Mononuclear cell (primary cell): ENCODE measurements around the gene PDE4D. TPM values are rescaled to one million over a fixed set of nuclear protein-coding genes. Genes with fewer than 3 reads are reported as not detected.

Experiments used
- H3K27me3 ChIP-seq: 2 replicates; pipeline ENCODE4 v1.6.0; 2011; ENCODE audit warnings: low read length, control low read depth; ENCODE audit not compliant: insufficient read depth
- H3K4me1 ChIP-seq: 2 replicates; pipeline ENCODE4 v1.5.1; 2011; ENCODE audit warnings: mild to moderate bottlenecking, low read length, control low read depth; ENCODE audit not compliant: insufficient read depth
- H3K4me3 ChIP-seq: 2 replicates; pipeline ENCODE4 v1.5.1; 2011; ENCODE audit warnings: mild to moderate bottlenecking, low read length, moderate library complexity
- H3K9me3 ChIP-seq: 2 replicates; pipeline ENCODE4 v1.5.1; 2011; ENCODE audit warnings: low read depth, mild to moderate bottlenecking, control low read depth, low read length
- total RNA-seq: library from RNA; depleted of rRNA; stranded (reverse); fragments of >200 nt; gene quantifications from one replicate; pipeline ENCODE4 v1.2.3, GENCODE V29; 2012

The PDE4D gene
- total RNA-seq, 1 donor: 171 TPM

GRCh38 chr5:59222687-59223511 lies 670.6 kb downstream of the PDE4D start:
- Histone ChIP-seq H3K9me3 (peaks cover 4% of the 10 kb centered on the region), H3K27me3 (no peaks in the 10 kb centered on the region)

GRCh38 chr5:59221769-59222168 lies 671.8 kb downstream of the PDE4D start:
- Histone ChIP-seq H3K9me3 (peaks cover 4% of the 10 kb centered on the region), H3K4me3 (no peak overlapping the region), H3K4me1 (no peaks in the 10 kb centered on the region), H3K27me3 (no peaks in the 10 kb centered on the region)

More at GRCh38 chr5:59222687-59223511, 670.6 kb downstream of the PDE4D start:
- H3K4me3 ChIP-seq: no peak overlapping the region
- H3K4me1 ChIP-seq: no peaks in the 10 kb centered on the region

GRCh38 chr5:59218424-59219045 lies 675.0 kb downstream of the PDE4D start:
- Histone ChIP-seq H3K4me1 (no peaks in the 10 kb centered on the region), H3K27me3 (no peaks in the 10 kb centered on the region), H3K9me3 (no peaks in the 10 kb centered on the region), H3K4me3 (no peak overlapping the region)

GRCh38 chr5:59216841-59217240 lies 676.7 kb downstream of the PDE4D start:
- Histone ChIP-seq H3K9me3 (no peaks in the 10 kb centered on the region), H3K27me3 (no peaks in the 10 kb centered on the region), H3K4me3 (no peak overlapping the region), H3K4me1 (no peaks in the 10 kb centered on the region)

DNA sequence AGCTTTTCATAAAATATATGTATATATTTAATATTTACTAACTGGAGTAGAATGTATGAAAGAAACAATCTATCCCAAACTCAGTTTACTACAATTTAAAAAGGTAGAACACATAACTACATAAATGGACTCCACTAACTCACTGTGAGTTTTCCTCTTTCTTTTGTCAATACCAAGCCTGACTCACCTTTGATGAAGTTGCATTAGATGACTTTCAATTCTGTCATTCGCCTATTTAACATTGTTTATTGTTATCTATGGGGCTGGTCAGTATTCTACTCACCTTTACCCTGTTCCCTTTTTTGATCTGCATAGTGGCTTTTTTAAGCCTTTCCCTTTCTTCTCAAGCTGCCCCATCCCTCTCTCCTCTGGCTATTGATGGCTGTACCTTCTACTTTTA lies 680.9 kb downstream of the PDE4D start:
- no peaks in the 10 kb centered on the region for H3K9me3 ChIP-seq
- no peaks in the 10 kb centered on the region for H3K4me1 ChIP-seq
- no peaks in the 10 kb centered on the region for H3K27me3 ChIP-seq
- H3K4me3 ChIP-seq: no peak overlapping the region

DNA sequence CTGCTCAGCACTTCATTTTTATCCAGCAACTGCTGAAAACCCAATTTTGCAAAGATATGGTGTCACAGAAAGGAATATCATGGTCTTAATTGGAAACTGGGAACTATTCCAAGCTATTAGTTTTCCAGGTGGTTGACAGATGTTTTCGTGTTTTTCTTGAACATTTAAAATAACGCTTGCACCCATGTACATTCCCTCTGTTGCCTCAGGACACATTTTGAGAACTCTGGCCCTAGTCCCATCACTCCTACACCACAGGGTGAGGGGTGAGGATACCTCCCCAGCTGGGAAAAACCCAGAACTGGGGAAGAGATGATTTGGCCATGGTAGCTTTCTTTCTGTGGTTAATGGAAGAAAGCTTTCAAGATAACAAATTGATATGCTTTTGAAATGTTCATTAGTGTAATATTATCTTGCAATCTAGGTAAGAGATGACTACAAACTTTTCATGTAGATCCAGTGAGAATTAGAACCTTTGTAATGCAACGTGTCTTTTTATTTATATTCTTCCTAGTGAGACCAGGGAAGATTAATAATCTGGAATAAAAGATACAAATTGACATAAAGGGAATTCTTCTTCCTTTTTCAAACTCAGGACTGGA lies 683.7 kb downstream of the PDE4D start:
- H3K27me3 ChIP-seq: no peaks in the 10 kb centered on the region
- no peaks in the 10 kb centered on the region for H3K4me1 ChIP-seq
- H3K4me3 ChIP-seq: no peak overlapping the region
- H3K9me3 ChIP-seq: no peaks in the 10 kb centered on the region

DNA sequence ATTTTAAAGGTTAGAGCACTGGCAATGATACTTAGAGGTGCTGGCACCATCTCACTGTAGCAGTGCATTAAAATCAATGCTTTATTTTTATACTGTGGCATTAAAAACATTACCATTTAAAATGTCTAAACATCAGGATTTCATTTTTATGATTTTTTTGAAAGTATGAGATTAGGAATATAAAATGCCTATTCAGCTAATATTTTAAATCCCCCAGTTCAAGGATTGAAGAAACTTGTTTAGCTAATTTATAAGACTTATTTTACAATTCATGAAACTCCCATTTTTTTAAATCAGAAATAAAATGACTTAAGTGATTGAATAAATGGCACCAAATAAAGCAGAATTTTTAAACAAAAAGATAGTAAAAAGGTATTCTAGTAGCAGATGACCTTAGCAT lies 685.1 kb downstream of the PDE4D start:
- Histone ChIP-seq H3K9me3 (no peaks in the 10 kb centered on the region), H3K4me1 (no peaks in the 10 kb centered on the region), H3K27me3 (no peaks in the 10 kb centered on the region), H3K4me3 (no peak overlapping the region)

DNA sequence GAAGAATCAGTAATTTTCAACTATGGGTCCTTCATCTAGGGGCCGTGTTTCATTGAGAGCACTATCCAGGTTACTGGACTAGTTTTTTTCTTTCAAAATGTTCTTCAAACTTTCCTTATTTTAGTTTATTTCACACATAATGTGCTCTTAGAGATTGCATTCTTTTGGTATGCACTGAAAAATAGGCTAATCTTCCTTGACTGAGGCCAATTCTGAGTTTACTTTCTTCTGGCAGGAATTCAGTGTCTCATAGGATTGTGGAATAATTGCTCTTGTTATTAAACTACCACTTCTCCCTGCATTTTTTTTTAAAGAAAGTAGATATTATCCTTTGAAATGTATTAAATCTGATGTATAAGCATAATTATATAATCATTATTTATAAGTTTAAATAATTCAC lies 686.1 kb downstream of the PDE4D start:
- Histone ChIP-seq H3K9me3 (no peaks in the 10 kb centered on the region), H3K27me3 (no peaks in the 10 kb centered on the region), H3K4me1 (no peaks in the 10 kb centered on the region), H3K4me3 (no peak overlapping the region)

- Histone ChIP-seq H3K9me3 (no peaks in the 10 kb centered on the region), H3K4me1 (no peaks in the 10 kb centered on the region), H3K27me3 (no peaks in the 10 kb centered on the region), H3K4me3 (no peak overlapping the region)
Measured at GRCh38 chr5:59206132-59206581, 687.4 kb downstream of the PDE4D start.

DNA sequence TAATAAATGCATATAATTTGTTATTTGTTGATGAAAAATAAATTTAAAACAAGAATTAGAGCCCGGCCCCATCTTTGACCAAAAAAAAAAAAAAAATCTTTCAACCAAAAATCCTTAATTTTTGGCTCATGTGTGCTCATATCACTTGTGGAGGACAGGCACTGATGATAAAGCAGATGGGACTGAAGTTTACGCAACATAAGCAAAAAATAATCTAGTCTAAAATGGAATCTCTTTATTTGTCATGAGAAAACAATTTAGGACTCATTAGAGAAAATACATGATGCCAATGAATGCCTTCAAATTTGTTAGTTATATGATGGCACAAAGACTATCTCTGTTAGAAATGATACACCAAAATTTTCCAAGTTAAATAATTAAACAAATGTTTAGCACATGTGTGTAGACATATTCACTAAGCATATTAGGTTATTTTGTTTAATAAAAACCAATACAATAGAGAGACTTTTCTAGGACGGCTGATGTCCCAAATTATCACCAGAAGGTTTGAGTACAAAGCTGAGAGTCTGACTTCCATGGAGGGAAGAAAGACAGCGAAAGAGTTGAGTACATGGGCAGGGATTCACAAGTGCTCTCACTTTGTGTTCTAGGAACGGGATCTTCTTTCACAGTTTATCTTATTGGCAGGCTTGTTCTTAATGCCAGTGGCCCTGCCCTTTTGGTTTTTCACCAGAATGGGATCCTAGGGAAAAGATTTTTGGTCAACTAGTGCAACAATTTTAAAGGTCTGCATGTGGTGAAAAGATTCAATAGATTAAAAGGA lies 689.2 kb downstream of the PDE4D start:
- Histone ChIP-seq H3K4me3 (no peak overlapping the region), H3K9me3 (no peaks in the 10 kb centered on the region), H3K4me1 (no peaks in the 10 kb centered on the region), H3K27me3 (no peaks in the 10 kb centered on the region)

DNA sequence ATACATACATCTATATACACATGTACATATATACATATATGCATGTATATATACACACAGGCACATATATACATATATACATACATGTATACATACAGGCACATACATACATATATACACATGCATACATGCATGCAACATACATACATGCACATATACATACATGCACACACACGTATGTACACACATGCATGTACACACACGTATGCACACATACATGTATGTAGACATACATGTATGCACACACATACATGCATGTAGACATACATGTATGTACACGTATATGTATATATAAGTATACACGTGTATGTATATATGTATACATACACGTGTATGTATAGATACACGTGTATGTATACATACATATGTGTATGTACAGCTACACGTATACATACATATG lies 693.7 kb downstream of the PDE4D start:
- Histone ChIP-seq H3K4me3 (no peak overlapping the region), H3K9me3 (no peaks in the 10 kb centered on the region), H3K4me1 (no peaks in the 10 kb centered on the region)

GRCh38 chr5:59198832-59199231 lies 694.7 kb downstream of the PDE4D start:
- Histone ChIP-seq H3K27me3 (no peaks in the 10 kb centered on the region), H3K9me3 (no peaks in the 10 kb centered on the region), H3K4me1 (no peaks in the 10 kb centered on the region), H3K4me3 (no peak overlapping the region)

More for the DNA sequence above, 693.7 kb downstream of the PDE4D start:
- no peaks in the 10 kb centered on the region for H3K27me3 ChIP-seq

GRCh38 chr5:59198365-59198764 lies 695.2 kb downstream of the PDE4D start:
- Histone ChIP-seq H3K4me3 (no peak overlapping the region), H3K9me3 (no peaks in the 10 kb centered on the region)

GRCh38 chr5:59197911-59198310 lies 695.6 kb downstream of the PDE4D start:
- H3K27me3 ChIP-seq: no peaks in the 10 kb centered on the region
- H3K4me3 ChIP-seq: no peak overlapping the region
- no peaks in the 10 kb centered on the region for H3K4me1 ChIP-seq
- no peaks in the 10 kb centered on the region for H3K9me3 ChIP-seq

More at GRCh38 chr5:59198365-59198764, 695.2 kb downstream of the PDE4D start:
- Histone ChIP-seq H3K27me3 (no peaks in the 10 kb centered on the region), H3K4me1 (no peaks in the 10 kb centered on the region)
